ENCODE results near the gene NME7.
A peak's percentile ranks its signal among the peaks of the same experiment; 100 is the strongest.

Gene NME7

GRCh38 chr1:169143346-169143745, 224.3 kb downstream of the NME7 start:
- no peak overlapping the region for H2AFZ ChIP-seq (ENCODE audit: low read depth, low read length)
- H3K4me2 ChIP-seq (ENCODE audit: low read length) = no peak overlapping the region
- H3K36me3 ChIP-seq (replicated peaks; ENCODE audit: low read depth, low read length) = peaks cover 6% of the 10 kb centered on the region
- peaks cover 3% of the 10 kb centered on the region; the same call in 1 of the 2 replicates for H3K79me2 ChIP-seq (ENCODE audit: low read length)
- TF ChIP-seq EZH2phosphoT487 (IDR thresholded peaks at IDR 0.05; ENCODE audit: low read depth) (no peak), CTCF (IDR thresholded peaks at IDR 0.05; ENCODE audit: low read depth, low read length) (no peak)
- H3K27me3 ChIP-seq (ENCODE audit: low read depth, low read length) = no peaks in the 10 kb centered on the region
- H3K4me3 ChIP-seq (ENCODE audit: low read length) = no peak overlapping the region
- peaks cover 42% of the 10 kb centered on the region for H3K4me1 ChIP-seq (ENCODE audit: low read length)
- no peak overlapping the region for H3K27ac ChIP-seq (ENCODE audit: low read length)
- no peaks in the 10 kb centered on the region for H4K20me1 ChIP-seq (ENCODE audit: insufficient read depth, low read length)
- no peak overlapping the region for H3K9ac ChIP-seq (ENCODE audit: low read length)
- no peaks in the 10 kb centered on the region for H3K9me3 ChIP-seq (ENCODE audit: insufficient read depth, low read length)

GRCh38 chr1:169142129-169142528, 225.5 kb downstream of the NME7 start:
- H3K4me1 ChIP-seq (ENCODE audit: low read length) = peaks cover 48% of the 10 kb centered on the region
- TF ChIP-seq CTCF (IDR thresholded peaks at IDR 0.05; ENCODE audit: low read depth, low read length) (no peak), EZH2phosphoT487 (IDR thresholded peaks at IDR 0.05; ENCODE audit: low read depth) (no peak)

GRCh38 chr1:169141356-169141755, 226.2 kb downstream of the NME7 start:
- Histone ChIP-seq H3K36me3 (replicated peaks; ENCODE audit: low read depth, low read length) (peaks cover 11% of the 10 kb centered on the region), H3K79me2 (ENCODE audit: low read length) (peaks cover 3% of the 10 kb centered on the region; the same call in 1 of the 2 replicates), H3K4me2 (ENCODE audit: low read length) (no peak overlapping the region), H4K20me1 (ENCODE audit: insufficient read depth, low read length) (no peaks in the 10 kb centered on the region), H3K27me3 (ENCODE audit: low read depth, low read length) (no peaks in the 10 kb centered on the region), H3K9ac (ENCODE audit: low read length) (no peak overlapping the region), H3K9me3 (ENCODE audit: insufficient read depth, low read length) (no peaks in the 10 kb centered on the region), H3K4me3 (ENCODE audit: low read length) (no peak overlapping the region), H2AFZ (ENCODE audit: low read depth, low read length) (no peak overlapping the region), H3K4me1 (ENCODE audit: low read length) (peaks cover 55% of the 10 kb centered on the region), H3K27ac (ENCODE audit: low read length) (no peak overlapping the region)
- TF ChIP-seq EZH2phosphoT487 (IDR thresholded peaks at IDR 0.05; ENCODE audit: low read depth) (no peak), CTCF (IDR thresholded peaks at IDR 0.05; ENCODE audit: low read depth, low read length) (no peak)

More at GRCh38 chr1:169142129-169142528, 225.5 kb downstream of the NME7 start:
- Histone ChIP-seq H2AFZ (ENCODE audit: low read depth, low read length) (no peak overlapping the region), H3K36me3 (replicated peaks; ENCODE audit: low read depth, low read length) (peaks cover 9% of the 10 kb centered on the region), H3K4me2 (ENCODE audit: low read length) (no peak overlapping the region), H3K79me2 (ENCODE audit: low read length) (peaks cover 3% of the 10 kb centered on the region; the same call in 1 of the 2 replicates), H3K9ac (ENCODE audit: low read length) (no peak overlapping the region), H3K27ac (ENCODE audit: low read length) (no peak overlapping the region), H3K9me3 (ENCODE audit: insufficient read depth, low read length) (no peaks in the 10 kb centered on the region), H3K27me3 (ENCODE audit: low read depth, low read length) (no peaks in the 10 kb centered on the region), H4K20me1 (ENCODE audit: insufficient read depth, low read length) (no peaks in the 10 kb centered on the region), H3K4me3 (ENCODE audit: low read length) (no peak overlapping the region)

- no peak overlapping the region for H2AFZ ChIP-seq (ENCODE audit: low read depth, low read length)
- no peak for TF ChIP-seq CTCF (IDR thresholded peaks at IDR 0.05; ENCODE audit: low read depth, low read length)
- TF ChIP-seq EZH2phosphoT487 (IDR thresholded peaks at IDR 0.05; ENCODE audit: low read depth) = no peak
- H3K27ac ChIP-seq (ENCODE audit: low read length) = peak overlapping the region; percentile 89
- peaks cover 3% of the 10 kb centered on the region; the same call in 1 of the 2 replicates for H3K79me2 ChIP-seq (ENCODE audit: low read length)
- peak overlapping the region; percentile 30 for H3K4me3 ChIP-seq (ENCODE audit: low read length)
- no peaks in the 10 kb centered on the region for H4K20me1 ChIP-seq (ENCODE audit: insufficient read depth, low read length)
- peak overlapping the region; percentile 57 for H3K9ac ChIP-seq (ENCODE audit: low read length)
- no peaks in the 10 kb centered on the region for H3K27me3 ChIP-seq (ENCODE audit: low read depth, low read length)
- peaks cover 18% of the 10 kb centered on the region for H3K36me3 ChIP-seq (replicated peaks; ENCODE audit: low read depth, low read length)
- H3K4me1 ChIP-seq (ENCODE audit: low read length) = peaks cover 76% of the 10 kb centered on the region
- peak overlapping the region; percentile 74 for H3K4me2 ChIP-seq (ENCODE audit: low read length)
- H3K9me3 ChIP-seq (ENCODE audit: insufficient read depth, low read length) = no peaks in the 10 kb centered on the region
These were observed 228.5 kb downstream of the NME7 start for GRCh38 chr1:169138866-169139670.

Measured in OCI-LY3 (cell line).